ENCODE results near the gene C15orf62.

The C15orf62 gene

GRCh38 chr15:40747685-40748631 lies 21.8 kb upstream of the C15orf62 start:
- TF ChIP-seq CTCF (IDR thresholded peaks at IDR 0.05; ENCODE audit: borderline replicate concordance, insufficient read depth, low read depth, low read length): no peak
- H3K4me3 ChIP-seq (ENCODE audit: low read depth, low read length): no peak overlapping the region

GRCh38 chr15:40749151-40749630 lies 20.6 kb upstream of the C15orf62 start:
- H3K4me3 ChIP-seq (ENCODE audit: low read depth, low read length): no peak overlapping the region
- TF ChIP-seq CTCF (IDR thresholded peaks at IDR 0.05; ENCODE audit: borderline replicate concordance, insufficient read depth, low read depth, low read length): no peak

GRCh38 chr15:40750885-40751284 lies 18.9 kb upstream of the C15orf62 start:
- H3K4me3 ChIP-seq (ENCODE audit: low read depth, low read length): no peak overlapping the region
- no peak for TF ChIP-seq CTCF (IDR thresholded peaks at IDR 0.05; ENCODE audit: borderline replicate concordance, insufficient read depth, low read depth, low read length)

- TF ChIP-seq CTCF (IDR thresholded peaks at IDR 0.05; ENCODE audit: borderline replicate concordance, insufficient read depth, low read depth, low read length): no peak
- H3K4me3 ChIP-seq (ENCODE audit: low read depth, low read length): no peak overlapping the region
Measured at GRCh38 chr15:40751745-40752144, 18.0 kb upstream of the C15orf62 start.

- H3K4me3 ChIP-seq (ENCODE audit: low read depth, low read length): peak overlapping the region; percentile 93
- TF ChIP-seq CTCF (IDR thresholded peaks at IDR 0.05; ENCODE audit: borderline replicate concordance, insufficient read depth, low read depth, low read length): no peak
Measured at GRCh38 chr15:40754574-40754882, 15.3 kb upstream of the C15orf62 start.

GRCh38 chr15:40754883-40755811 lies 14.6 kb upstream of the C15orf62 start, which contains the start of gene RMDN3:
Gene RMDN3, minus strand, starts transcription at chr15:40755254. Its CDS starts 471 bp downstream, at chr15:40754783.
- H3K4me3 ChIP-seq (ENCODE audit: low read depth, low read length): peak within 1 kb of the TSS; percentile 93
- TF ChIP-seq CTCF (IDR thresholded peaks at IDR 0.05; ENCODE audit: borderline replicate concordance, insufficient read depth, low read depth, low read length): no peak

Data from GM12875 (cell line).